Measurements from ENCODE around the gene FYTTD1.

GRCh38 chr3:197733042-197733441 lies 16.6 kb upstream of the FYTTD1 start:
- TF ChIP-seq CTCF (conservative IDR thresholded peaks at IDR 0.05 in 1 of 2, IDR thresholded peaks at IDR 0.05 in 1 of 2; ENCODE audit: low read depth in 1 of 2, low read length in 2 of 2), result no peak
- no peak for TF ChIP-seq EZH2 (IDR thresholded peaks at IDR 0.05; ENCODE audit: low read length, missing control alignments)
